Upper lobe of right lung (tissue), 1 donor: ENCODE measurements around the gene CCDC88C. TPM values are rescaled to one million over a fixed set of nuclear protein-coding genes. Genes with fewer than 3 reads are reported as not detected.

Experiments
- ATAC-seq: fragments of 200-7000 bp; cut with Tn5 transposase; one replicate; pipeline ENCODE4 v1.9.1; 2020; ENCODE audit warnings: mild to moderate bottlenecking, moderate library complexity
- DNase-seq: peaks from one replicate; pipeline ENCODE4 v3.0.0-alpha.2; 2020
- H3K27ac ChIP-seq: fragments of 200-600 bp; one replicate; pipeline ENCODE4 v1.8.0; 2022
- H3K27me3 ChIP-seq: fragments of 200-600 bp; one replicate; pipeline ENCODE4 v1.8.0; 2022; ENCODE audit warnings: mild to moderate bottlenecking
- H3K36me3 ChIP-seq: fragments of 200-600 bp; one replicate; pipeline ENCODE4 v1.8.0; 2022
- H3K4me1 ChIP-seq: fragments of 200-600 bp; one replicate; pipeline ENCODE4 v1.8.0; 2022
- H3K4me3 ChIP-seq: fragments of 200-600 bp; one replicate; pipeline ENCODE4 v1.8.0; 2022; ENCODE audit warnings: mild to moderate bottlenecking
- H3K9me3 ChIP-seq: fragments of 200-600 bp; one replicate; pipeline ENCODE4 v1.8.0; 2022
- CTCF ChIP-seq: fragments of 200-600 bp; IDR thresholded peaks from one replicate; pipeline ENCODE4 v1.8.0; 2022; ENCODE audit warnings: antibody characterized with exemption
- intact Hi-C: fragments of 100-400 bp; cut with DNase I; formaldehyde crosslinking; loops from one replicate; pipeline ENCODE4 v1.11.0; 2022
- total RNA-seq: library from RNA; stranded (reverse); fragmentation: NEBNext Ultra II Directional; extraction: Animal tissue kit (Norgen Biotek cat#: 25700); gene quantifications from one replicate; pipeline ENCODE4 v1.2.1, GENCODE V29; 2021
- donor health status: DM: no; HTN: yes; CAD: no; lungs with severe emphysema.

The CCDC88C gene
- total RNA-seq, 1 donor from 2014 or later: 34.1 TPM

- intact Hi-C loops: no loop called here
- H3K36me3 ChIP-seq: no peaks in the 10 kb centered on the region
- H3K27me3 ChIP-seq: no peaks in the 10 kb centered on the region
- H3K27ac ChIP-seq: no peak overlapping the region
- DNase-seq: no peak
- no peak for ATAC-seq
- TF ChIP-seq CTCF: no peak
- H3K4me1 ChIP-seq: peaks cover 21% of the 10 kb centered on the region
- no peaks in the 10 kb centered on the region for H3K9me3 ChIP-seq
- no peak overlapping the region for H3K4me3 ChIP-seq
Observed at GRCh38 chr14:91357272-91358024, 60.2 kb downstream of the CCDC88C start.

- intact Hi-C loops: no loop called here
- ATAC-seq: no peak
- TF ChIP-seq CTCF: no peak
- no peak overlapping the region for H3K4me3 ChIP-seq
- H3K9me3 ChIP-seq: no peaks in the 10 kb centered on the region
- no peak overlapping the region for H3K27ac ChIP-seq
- DNase-seq: no peak
- no peaks in the 10 kb centered on the region for H3K27me3 ChIP-seq
- peaks cover 21% of the 10 kb centered on the region for H3K4me1 ChIP-seq
- H3K36me3 ChIP-seq: no peaks in the 10 kb centered on the region
Observed at GRCh38 chr14:91356181-91356763, 61.3 kb downstream of the CCDC88C start.

- no peak overlapping the region for H3K27ac ChIP-seq
Observed at GRCh38 chr14:91354979-91355685, 62.5 kb downstream of the CCDC88C start.

GRCh38 chr14:91354221-91354916, 63.3 kb downstream of the CCDC88C start:
- ATAC-seq: no peak
- Histone ChIP-seq H3K9me3 (no peaks in the 10 kb centered on the region), H3K4me3 (no peak overlapping the region), H3K36me3 (no peaks in the 10 kb centered on the region), H3K27me3 (no peaks in the 10 kb centered on the region), H3K27ac (no peak overlapping the region), H3K4me1 (peaks cover 17% of the 10 kb centered on the region)
- DNase-seq: no peak
- intact Hi-C loops: no loop called here
- TF ChIP-seq CTCF: no peak

More at GRCh38 chr14:91354979-91355685, 62.5 kb downstream of the CCDC88C start:
- Histone ChIP-seq H3K36me3 (no peaks in the 10 kb centered on the region), H3K4me1 (peaks cover 12% of the 10 kb centered on the region), H3K9me3 (no peaks in the 10 kb centered on the region), H3K27me3 (no peaks in the 10 kb centered on the region), H3K4me3 (no peak overlapping the region)
- ATAC-seq (peak; percentile 8), DNase-seq (no peak)
- intact Hi-C loops: no loop called here
- TF ChIP-seq CTCF: peak; percentile 19

- DNase-seq (no peak), ATAC-seq (no peak)
- H3K36me3 ChIP-seq: no peaks in the 10 kb centered on the region
- no peaks in the 10 kb centered on the region for H3K9me3 ChIP-seq
- peaks cover 23% of the 10 kb centered on the region for H3K4me1 ChIP-seq
- no peak overlapping the region for H3K27ac ChIP-seq
- no peak for TF ChIP-seq CTCF
- no peaks in the 10 kb centered on the region for H3K27me3 ChIP-seq
- intact Hi-C loops: no loop called here
- H3K4me3 ChIP-seq: no peak overlapping the region
Observed at GRCh38 chr14:91352728-91353692, 64.6 kb downstream of the CCDC88C start.
